GM12872 (cell line): ENCODE results near the gene SORBS2.

ENCODE experiments used
- CTCF ChIP-seq: IDR thresholded peaks from 3 replicates; pipeline ENCODE4 v1.5.1; 2011; ENCODE audit warnings: low read depth, mild to moderate bottlenecking, low read length, moderate library complexity; ENCODE audit not compliant: insufficient read depth

Gene SORBS2

GRCh38 chr4:185582651-185583400, 229.2 kb downstream of the SORBS2 start:
- TF ChIP-seq CTCF, result no peak

- no peak for TF ChIP-seq CTCF
These were observed 231.3 kb downstream of the SORBS2 start for GRCh38 chr4:185580699-185581098.

GRCh38 chr4:185578284-185578683, 233.7 kb downstream of the SORBS2 start:
- TF ChIP-seq CTCF, result no peak

GRCh38 chr4:185576962-185577950, 234.7 kb downstream of the SORBS2 start:
- no peak for TF ChIP-seq CTCF

GRCh38 chr4:185576314-185576961, 235.6 kb downstream of the SORBS2 start:
- TF ChIP-seq CTCF, result no peak

- TF ChIP-seq CTCF, result no peak
These were observed 238.3 kb downstream of the SORBS2 start for GRCh38 chr4:185573651-185574199.
